Brain microvascular endothelial cell (primary cell): ENCODE data around the gene CR1L.
"Not testable (repeated sequence)": the region's sequence is repeated elsewhere in the genome, so short reads cannot be mapped to it uniquely, and the experiment has no call there.

Source experiments
- DNase-seq: peaks from one replicate; pipeline ENCODE4 v3.0.0-alpha.2; 2020
- H3K27ac ChIP-seq: fragments of 250-450 bp; sonication (Bioruptor Pico); 2 replicates; pipeline ENCODE4 v1.5.1; 2020; ENCODE audit warnings: mild to moderate bottlenecking, moderate library complexity
- H3K27me3 ChIP-seq: fragments of 250-450 bp; sonication (Bioruptor Pico); replicated peaks from 2 replicates; pipeline ENCODE4 v1.5.1; 2020; ENCODE audit warnings: mild to moderate bottlenecking
- H3K36me3 ChIP-seq: fragments of 250-450 bp; sonication (Bioruptor Pico); replicated peaks from 2 replicates; pipeline ENCODE4 v1.5.1; 2020; ENCODE audit warnings: mild to moderate bottlenecking
- H3K4me3 ChIP-seq: 2 replicates; pipeline ENCODE4 v1.5.1; 2011; ENCODE audit warnings: low read depth, mild to moderate bottlenecking, control low read depth, low read length, moderate library complexity
- CTCF ChIP-seq: IDR thresholded peaks from 2 replicates; pipeline ENCODE4 v1.5.1; 2011; ENCODE audit warnings: low read depth, mild to moderate bottlenecking, moderate library complexity, low read length, control low read depth, inconsistent platforms; ENCODE audit errors: missing control alignments
- in situ Hi-C: cut with HindIII; loops from 2 replicates; pipeline ENCODE4 v1.10.0; 2017; ENCODE audit warnings: low sequenced_read_pairs, low pct_ligation_motif_present

The CR1L gene

GRCh38 chr1:207703712-207704111 lies 58.8 kb downstream of the CR1L start:
- Histone ChIP-seq H3K36me3 (no peaks in the 10 kb centered on the region), H3K4me3 (no peak overlapping the region), H3K27me3 (no peaks in the 10 kb centered on the region), H3K27ac (no peak overlapping the region)
- DNase-seq = no peak
- no peak for TF ChIP-seq CTCF
- in situ Hi-C loops = no loop called here

- in situ Hi-C loops, H3K36me3 ChIP-seq, H3K27me3 ChIP-seq, H3K4me3 ChIP-seq, H3K27ac ChIP-seq: not testable (repeated sequence)
- peak; percentile 6 for DNase-seq
Measured at GRCh38 chr1:207708004-207708403, 63.1 kb downstream of the CR1L start.

DNA sequence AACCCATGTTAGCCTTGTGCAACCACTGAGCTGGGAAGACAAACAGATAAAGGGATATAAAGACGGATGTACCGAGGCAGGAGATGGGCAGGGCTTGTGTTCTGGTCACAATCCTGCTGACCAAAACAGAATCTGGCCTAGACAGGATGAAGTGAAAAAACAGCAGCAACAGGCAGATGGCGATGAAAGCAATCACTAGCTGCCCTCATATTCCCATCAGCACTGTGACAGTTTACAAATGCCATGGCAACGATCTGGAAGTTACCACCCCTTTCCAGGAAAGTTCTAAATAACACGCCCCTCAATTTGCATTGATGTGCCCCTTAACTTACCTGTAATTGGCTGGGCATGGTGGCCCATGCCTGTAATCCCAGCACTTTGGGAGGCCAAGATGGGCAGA lies 66.4 kb downstream of the CR1L start:
- no peak for TF ChIP-seq CTCF
- Histone ChIP-seq H3K4me3 (no peak overlapping the region), H3K36me3 (no peaks in the 10 kb centered on the region), H3K27me3 (no peaks in the 10 kb centered on the region), H3K27ac (no peak overlapping the region)
- in situ Hi-C loops = no loop called here
- peak; percentile 12 for DNase-seq

- H3K27me3 ChIP-seq, in situ Hi-C loops, H3K27ac ChIP-seq, H3K36me3 ChIP-seq, H3K4me3 ChIP-seq, DNase-seq: not testable (repeated sequence)
Measured at GRCh38 chr1:207712701-207713100, 67.8 kb downstream of the CR1L start.

GRCh38 chr1:207713529-207713928 lies 68.6 kb downstream of the CR1L start:
- Histone ChIP-seq H3K27me3 (no peaks in the 10 kb centered on the region), H3K4me3 (no peak overlapping the region), H3K27ac (no peak overlapping the region), H3K36me3 (no peaks in the 10 kb centered on the region)
- no peak for DNase-seq
- TF ChIP-seq CTCF = no peak
- in situ Hi-C loops = no loop called here

- H3K27me3 ChIP-seq = no peaks in the 10 kb centered on the region
- DNase-seq = no peak
- in situ Hi-C loops = no loop called here
- H3K27ac ChIP-seq = no peak overlapping the region
- no peaks in the 10 kb centered on the region for H3K36me3 ChIP-seq
- no peak for TF ChIP-seq CTCF
- no peak overlapping the region for H3K4me3 ChIP-seq
Measured at GRCh38 chr1:207719234-207719633, 74.3 kb downstream of the CR1L start.

DNA sequence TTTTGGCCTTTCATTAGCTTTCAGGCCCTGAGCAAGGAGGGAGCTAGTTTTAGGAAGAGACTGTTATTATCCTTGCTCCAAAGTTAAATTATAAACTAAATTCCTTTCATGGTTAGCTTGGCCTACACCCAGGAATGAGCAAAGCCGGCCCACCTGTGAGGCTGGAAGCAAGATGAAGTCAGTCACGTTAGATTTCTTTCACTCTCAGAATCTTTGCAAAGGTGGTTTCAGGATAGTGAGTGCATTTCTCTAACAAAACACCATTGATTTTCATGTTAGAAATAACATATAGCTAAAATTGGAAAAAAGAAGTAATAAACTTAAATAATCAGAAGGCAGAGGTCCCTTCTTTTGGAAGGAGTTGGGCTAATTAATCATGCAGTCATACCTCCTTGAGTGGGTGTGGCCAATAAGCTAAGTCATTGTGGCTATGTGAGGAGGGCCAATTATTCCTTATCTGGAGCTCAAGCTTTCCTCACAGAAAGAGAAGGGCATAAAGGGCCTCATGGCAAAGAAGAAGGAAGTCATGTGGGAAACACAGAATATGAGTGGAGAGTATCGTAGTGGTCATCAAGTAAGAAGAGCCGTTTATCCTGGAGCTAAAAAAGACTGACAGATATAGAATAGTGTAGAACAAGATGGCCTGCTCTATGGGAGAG lies 83.4 kb downstream of the CR1L start:
- in situ Hi-C loops, DNase-seq, H3K27me3 ChIP-seq, H3K27ac ChIP-seq, H3K36me3 ChIP-seq, H3K4me3 ChIP-seq: not testable (repeated sequence)

GRCh38 chr1:207737503-207738157 lies 92.7 kb downstream of the CR1L start:
- H3K36me3 ChIP-seq, in situ Hi-C loops, DNase-seq, H3K27ac ChIP-seq, H3K27me3 ChIP-seq, H3K4me3 ChIP-seq: not testable (repeated sequence)

GRCh38 chr1:207738158-207738659 lies 93.3 kb downstream of the CR1L start:
- DNase-seq, H3K36me3 ChIP-seq, in situ Hi-C loops, H3K27ac ChIP-seq, H3K4me3 ChIP-seq, H3K27me3 ChIP-seq: not testable (repeated sequence)
